Caco-2 (cell line): ENCODE measurements around the gene PRSS22. TPM values are rescaled to one million over a fixed set of nuclear protein-coding genes. Genes with fewer than 3 reads are reported as not detected.

ENCODE experiments used
- BruUV-seq: library from RNA; stranded (reverse); fragments of 400-500 nt; replicated peaks from 2 replicates; lab custom pipeline; 2021; lab: Mats Ljungman, UMichigan
- CTCF ChIA-PET: fragments of 300-600 bp; sonication (Branson Sonifier 250); formaldehyde crosslinking; loops from one replicate; lab custom pipeline; 2022; ENCODE audit warnings: antibody characterized with exemption; lab: Charles Lee
- POLR2A ChIA-PET: fragments of 300-600 bp; sonication (Branson Sonifier 250); formaldehyde crosslinking; loops from one replicate; lab custom pipeline; 2022; ENCODE audit warnings: antibody characterized with exemption; lab: Charles Lee
- DNase-seq, 2 experiments: peaks; one replicate each; pipeline versions ENCODE4 v3.0.0 to v3.0.0-alpha.2; 2020 to 2022
- H3K27me3 ChIP-seq: replicated peaks from 2 replicates; pipeline ENCODE4 v1.6.0; 2011; ENCODE audit warnings: low read length; ENCODE audit not compliant: control insufficient read depth, insufficient read depth
- H3K36me3 ChIP-seq: 2 replicates; pipeline ENCODE4 v1.5.1; 2011; ENCODE audit warnings: low read length; ENCODE audit not compliant: control insufficient read depth, insufficient read depth
- H3K4me1 ChIP-seq: fragments of 250-450 bp; sonication (Bioruptor Pico); 2 replicates; pipeline ENCODE4 v1.5.1; 2020; ENCODE audit warnings: mild to moderate bottlenecking
- H3K4me3 ChIP-seq: 2 replicates; pipeline ENCODE4 v1.5.1; 2011; ENCODE audit warnings: low read depth, mild to moderate bottlenecking, control low read depth, low read length
- H3K9me3 ChIP-seq: fragments of 250-450 bp; sonication (Bioruptor Pico); 2 replicates; pipeline ENCODE4 v1.5.1; 2020; ENCODE audit warnings: mild to moderate bottlenecking, moderate library complexity
- H3K27ac Mint-ChIP-seq: one replicate; pipeline ENCODE4 v1.8.0; 2022; ENCODE audit warnings: mixed read lengths; ENCODE audit not compliant: unreplicated experiment
- H3K27me3 Mint-ChIP-seq: one replicate; pipeline ENCODE4 v1.8.0; 2022; ENCODE audit warnings: mixed read lengths; ENCODE audit not compliant: insufficient read depth, unreplicated experiment
- H3K36me3 Mint-ChIP-seq: one replicate; pipeline ENCODE4 v1.8.0; 2022; ENCODE audit warnings: mild to moderate bottlenecking, mixed read lengths; ENCODE audit not compliant: insufficient read depth, unreplicated experiment
- H3K4me1 Mint-ChIP-seq: one replicate; pipeline ENCODE4 v1.8.0; 2022; ENCODE audit warnings: low read depth, mixed read lengths; ENCODE audit not compliant: unreplicated experiment
- H3K4me3 Mint-ChIP-seq: one replicate; pipeline ENCODE4 v1.8.0; 2022; ENCODE audit warnings: mild to moderate bottlenecking, moderate library complexity, mixed read lengths; ENCODE audit not compliant: unreplicated experiment
- H3K9me3 Mint-ChIP-seq: one replicate; pipeline ENCODE4 v1.8.0; 2022; ENCODE audit warnings: mixed read lengths; ENCODE audit not compliant: unreplicated experiment
- intact Hi-C: fragments of 100-400 bp; cut with micrococcal nuclease; formaldehyde crosslinking; loops from one replicate; pipeline ENCODE4 v1.10.0; 2022; ENCODE audit not compliant: unreplicated experiment
- total RNA-seq: library from RNA; stranded (reverse); gene quantifications from 2 replicates; pipeline ENCODE4 v1.2.3, GENCODE V29; 2022
- TF ChIP-seq, protein P1 (sequence below), 2 experiments: fragments of 200-600 bp in 1 of 2; IDR thresholded peaks; 1 replicate in 1 of 2; 2 replicates in 1 of 2; pipeline versions ENCODE4 v1.5.1 to v1.8.0; 2011 to 2022; ENCODE audit warnings: antibody characterized with exemption in 1 of 2, control low read depth in 1 of 2, inconsistent platforms in 1 of 2, low read depth in 1 of 2, low read length in 1 of 2, mild to moderate bottlenecking in 1 of 2, moderate library complexity in 1 of 2; ENCODE audit not compliant: insufficient read depth in 1 of 2, severe bottlenecking in 1 of 2, unreplicated experiment in 1 of 2

PRSS22 gene
- total RNA-seq, 1 experiment from 2014 or later: 131 TPM

GRCh38 chr16:2806286-2806685 is 51.7 kb downstream of the PRSS22 start:
- no peak overlapping the region for H3K4me3 Mint-ChIP-seq
- CTCF ChIA-PET: no interaction called here
- intact Hi-C loops: no loop called here

GRCh38 chr16:2804728-2805127 is 53.2 kb downstream of the PRSS22 start:
- H3K36me3 ChIP-seq: no peaks in the 10 kb centered on the region
- BruUV-seq: no TSS peak
- H3K4me1 Mint-ChIP-seq: peaks cover 8% of the 10 kb centered on the region
- H3K9me3 Mint-ChIP-seq: peaks cover 43% of the 10 kb centered on the region
- ChIA-PET POLR2A (no interaction called here), CTCF (no interaction called here)
- H3K27ac Mint-ChIP-seq: no peak overlapping the region
- no peak overlapping the region for H3K4me3 ChIP-seq
- H3K4me1 ChIP-seq: peaks cover 11% of the 10 kb centered on the region
- no peaks in the 10 kb centered on the region for H3K27me3 Mint-ChIP-seq
- intact Hi-C loops: no loop called here
- H3K27me3 ChIP-seq: no peaks in the 10 kb centered on the region
- peaks cover 5% of the 10 kb centered on the region for H3K36me3 Mint-ChIP-seq
- TF ChIP-seq, protein P1, sequence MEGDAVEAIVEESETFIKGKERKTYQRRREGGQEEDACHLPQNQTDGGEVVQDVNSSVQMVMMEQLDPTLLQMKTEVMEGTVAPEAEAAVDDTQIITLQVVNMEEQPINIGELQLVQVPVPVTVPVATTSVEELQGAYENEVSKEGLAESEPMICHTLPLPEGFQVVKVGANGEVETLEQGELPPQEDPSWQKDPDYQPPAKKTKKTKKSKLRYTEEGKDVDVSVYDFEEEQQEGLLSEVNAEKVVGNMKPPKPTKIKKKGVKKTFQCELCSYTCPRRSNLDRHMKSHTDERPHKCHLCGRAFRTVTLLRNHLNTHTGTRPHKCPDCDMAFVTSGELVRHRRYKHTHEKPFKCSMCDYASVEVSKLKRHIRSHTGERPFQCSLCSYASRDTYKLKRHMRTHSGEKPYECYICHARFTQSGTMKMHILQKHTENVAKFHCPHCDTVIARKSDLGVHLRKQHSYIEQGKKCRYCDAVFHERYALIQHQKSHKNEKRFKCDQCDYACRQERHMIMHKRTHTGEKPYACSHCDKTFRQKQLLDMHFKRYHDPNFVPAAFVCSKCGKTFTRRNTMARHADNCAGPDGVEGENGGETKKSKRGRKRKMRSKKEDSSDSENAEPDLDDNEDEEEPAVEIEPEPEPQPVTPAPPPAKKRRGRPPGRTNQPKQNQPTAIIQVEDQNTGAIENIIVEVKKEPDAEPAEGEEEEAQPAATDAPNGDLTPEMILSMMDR (IDR thresholded peaks at IDR 0.05; ENCODE audit: insufficient read depth in 1 of 2, low read depth in 1 of 2, low read length in 1 of 2, severe bottlenecking in 1 of 2, unreplicated experiment in 1 of 2): no peak
- H3K4me3 Mint-ChIP-seq: no peak overlapping the region
- H3K9me3 ChIP-seq: 0 out of 2 replicates have a peak, but pooled peaks cover 7% of the 10 kb centered on the region
- DNase-seq: no peak

More at GRCh38 chr16:2806286-2806685, 51.7 kb downstream of the PRSS22 start:
- Mint-ChIP-seq H3K27me3 (no peaks in the 10 kb centered on the region), H3K27ac (no peak overlapping the region), H3K9me3 (peaks cover 43% of the 10 kb centered on the region), H3K4me1 (peaks cover 6% of the 10 kb centered on the region), H3K36me3 (peaks cover 5% of the 10 kb centered on the region)
- H3K27me3 ChIP-seq: no peaks in the 10 kb centered on the region
- no peaks in the 10 kb centered on the region for H3K4me1 ChIP-seq
- TF ChIP-seq, protein P1 (IDR thresholded peaks at IDR 0.05; ENCODE audit: insufficient read depth in 1 of 2, low read depth in 1 of 2, low read length in 1 of 2, severe bottlenecking in 1 of 2, unreplicated experiment in 1 of 2): no peak
- H3K36me3 ChIP-seq: no peaks in the 10 kb centered on the region
- no TSS peak for BruUV-seq
- POLR2A ChIA-PET: no interaction called here
- H3K9me3 ChIP-seq: 0 out of 2 replicates have a peak, but pooled peaks cover 7% of the 10 kb centered on the region
- no peak overlapping the region for H3K4me3 ChIP-seq
- DNase-seq: no peak

- no peak overlapping the region for H3K4me3 ChIP-seq
- H3K4me3 Mint-ChIP-seq: no peak overlapping the region
- H3K36me3 ChIP-seq: no peaks in the 10 kb centered on the region
- no peaks in the 10 kb centered on the region for H3K27me3 Mint-ChIP-seq
- ChIA-PET POLR2A (no interaction called here), CTCF (no interaction called here)
- intact Hi-C loops: no loop called here
- no TSS peak for BruUV-seq
- no peak for DNase-seq
- peaks cover 21% of the 10 kb centered on the region for H3K4me1 ChIP-seq
- H3K27me3 ChIP-seq: no peaks in the 10 kb centered on the region
- TF ChIP-seq, protein P1 (IDR thresholded peaks at IDR 0.05; ENCODE audit: insufficient read depth in 1 of 2, low read depth in 1 of 2, low read length in 1 of 2, severe bottlenecking in 1 of 2, unreplicated experiment in 1 of 2): no peak
- peaks cover under 1% of the 10 kb centered on the region for H3K36me3 Mint-ChIP-seq
- peaks cover 9% of the 10 kb centered on the region for H3K4me1 Mint-ChIP-seq
- H3K27ac Mint-ChIP-seq: no peak overlapping the region
- peaks cover 33% of the 10 kb centered on the region for H3K9me3 Mint-ChIP-seq
- 0 out of 2 replicates have a peak, but pooled peaks cover 7% of the 10 kb centered on the region for H3K9me3 ChIP-seq
Measured at GRCh38 chr16:2803545-2804195, 54.3 kb downstream of the PRSS22 start.

Other genes with a start within 250 kb of the PRSS22 start
- 30.4 and 33.3 TPM in 2 replicates for gene KCTD5, start 175.6 kb downstream of the PRSS22 start, total RNA-seq
- gene PRSS27, start 137.9 kb downstream of the PRSS22 start, total RNA-seq: 0.72 and 1.1 TPM in 2 replicates
- gene SRRM2, start 105.5 kb downstream of the PRSS22 start, total RNA-seq: 332 and 382 TPM in 2 replicates
- 175 and 184 TPM in 2 replicates for gene ELOB, start 80.9 kb downstream of the PRSS22 start, total RNA-seq
- not detected in 2 replicates for gene PRSS33, start 70.6 kb downstream of the PRSS22 start, total RNA-seq
- gene PRSS41, start 59.7 kb downstream of the PRSS22 start, total RNA-seq: not detected in 2 replicates
- gene PRSS21, start 40.9 kb downstream of the PRSS22 start, total RNA-seq: not detected in 2 replicates
- 0.34 TPM in 1 of 2 replicates, not detected in the other for gene ZG16B, start 27.9 kb downstream of the PRSS22 start, total RNA-seq
- 26.0 and 28.7 TPM in 2 replicates for gene FLYWCH2, start 25.0 kb upstream of the PRSS22 start, total RNA-seq
- 23.3 and 27.9 TPM in 2 replicates for gene FLYWCH1, start 53.8 kb upstream of the PRSS22 start, total RNA-seq
- gene KREMEN2, start 106.1 kb upstream of the PRSS22 start, total RNA-seq: 1.9 and 2.2 TPM in 2 replicates
- 12.0 and 13.4 TPM in 2 replicates for gene PAQR4, start 111.2 kb upstream of the PRSS22 start, total RNA-seq
- 63.3 and 73.7 TPM in 2 replicates for gene PKMYT1, start 122.3 kb upstream of the PRSS22 start, total RNA-seq
- gene CLDN9, start 154.8 kb upstream of the PRSS22 start, total RNA-seq: 0.79 and 0.91 TPM in 2 replicates
- gene CLDN6, start 160.0 kb upstream of the PRSS22 start, total RNA-seq: 9.0 and 12.9 TPM in 2 replicates
- 62.5 and 66.4 TPM in 2 replicates for gene TNFRSF12A, start 162.2 kb upstream of the PRSS22 start, total RNA-seq
- gene HCFC1R1, start 165.8 kb upstream of the PRSS22 start, total RNA-seq: 40.8 and 44.9 TPM in 2 replicates
- gene THOC6, start 165.9 kb upstream of the PRSS22 start, total RNA-seq: 46.0 and 48.0 TPM in 2 replicates
- gene BICDL2, start 178.8 kb upstream of the PRSS22 start, total RNA-seq: 10.6 and 11.1 TPM in 2 replicates
- 0.11 and 0.14 TPM in 2 replicates for gene MMP25, start 188.4 kb upstream of the PRSS22 start, total RNA-seq
- 149 and 165 TPM in 2 replicates for gene IL32, start 207.5 kb upstream of the PRSS22 start, total RNA-seq
- not detected in 2 replicates for gene ZSCAN10, start 241.1 kb upstream of the PRSS22 start, total RNA-seq